K562 (cell line): ENCODE results near the gene OSGIN1. TPM values are rescaled to one million over a fixed set of nuclear protein-coding genes. Genes with fewer than 3 reads are reported as not detected.

Experiments
- FOXK1 ChIP-seq: sonication (generic); formaldehyde crosslinking; IDR thresholded peaks from 2 replicates; pipeline ENCODE4 v1.8.0; 2022; ENCODE audit warnings: missing genetic modification reagents, mild to moderate bottlenecking, borderline replicate concordance
- JUNB ChIP-seq: fragments of 450-650 bp; formaldehyde crosslinking; conservative IDR thresholded peaks from 2 replicates; pipeline ENCODE4 v1.4.0; 2020; ENCODE audit warnings: mild to moderate bottlenecking
- JUND ChIP-seq, 2 experiments: IDR thresholded peaks; 2 replicates in 1 of 2; 3 replicates in 1 of 2; pipeline ENCODE4 v1.6.1; 2011; ENCODE audit warnings: borderline replicate concordance in 2 of 2, low read depth in 2 of 2, low read length in 2 of 2, improper control_type of control experiment in 1 of 2, missing biosample characterization in 1 of 2, missing genetic modification characterization in 1 of 2, missing genetic modification reagents in 1 of 2
- KLF10 ChIP-seq: fragments of 250-450 bp; sonication (Bioruptor Pico); IDR thresholded peaks from 2 replicates; pipeline ENCODE4 v1.6.1; 2021; ENCODE audit warnings: matching md5 sums
- NFIX ChIP-seq: fragments of 250-450 bp; sonication (Bioruptor Pico); IDR thresholded peaks from 2 replicates; pipeline ENCODE4 v1.4.0; 2020; ENCODE audit warnings: low read depth, mild to moderate bottlenecking, moderate library complexity
- POLR2G ChIP-seq: fragments of 200-400 bp; formaldehyde crosslinking; IDR thresholded peaks from 2 replicates; pipeline ENCODE4 v1.6.1; 2017; ENCODE audit warnings: low read depth, mild to moderate bottlenecking, antibody characterized with exemption, low read length, moderate library complexity
- POU5F1 ChIP-seq: fragments of 150-350 bp; IDR thresholded peaks from 2 replicates; pipeline ENCODE4 v1.6.1; 2014; ENCODE audit warnings: borderline replicate concordance, low read length, low read depth, mild to moderate bottlenecking; ENCODE audit not compliant: partially characterized antibody
- RFX1 ChIP-seq: fragments of 450-650 bp; IDR thresholded peaks from 2 replicates; pipeline ENCODE4 v1.6.1; 2016; ENCODE audit warnings: mild to moderate bottlenecking, moderate library complexity
- STAG1 ChIP-seq: sonication (generic); formaldehyde crosslinking; IDR thresholded peaks from 2 replicates; pipeline ENCODE4 v1.5.0; 2020; ENCODE audit warnings: missing genetic modification reagents, borderline replicate concordance
- TSC22D4 ChIP-seq: fragments of 450-650 bp; IDR thresholded peaks from 2 replicates; pipeline ENCODE4 v1.6.1; 2016; ENCODE audit warnings: missing genetic modification characterization, missing biosample characterization, control low read depth
- ZBED1 ChIP-seq: IDR thresholded peaks from 2 replicates; pipeline ENCODE4 v1.6.1; 2014
- ZC3H4 ChIP-seq: sonication (generic); formaldehyde crosslinking; IDR thresholded peaks from 2 replicates; pipeline ENCODE4 v1.9.0; 2021; ENCODE audit warnings: missing genetic modification reagents, borderline replicate concordance
- polyA plus RNA-seq, 8 experiments: library from polyadenylated mRNA; depleted of rRNA in 4 of 8; stranded (reverse) in 5 of 8; unstranded in 3 of 8; fragments of >200 nt; fragmentation: Nextera tagmentation in 2 of 8; fragmentation: Illumina TruSeq in 1 of 8; extraction: Ambion mirVana in 2 of 8; extraction: Trizol in 1 of 8; gene quantifications; 2 replicates each; pipeline versions ENCODE4 v1.2.1 to v1.2.3, GENCODE V29; 2011 to 2014; ENCODE audit warnings: inconsistent platforms in 1 of 8, missing spikeins in 1 of 8
- total RNA-seq, 7 experiments: library from RNA; depleted of rRNA in 6 of 7; stranded (reverse); fragments of >200 nt in 6 of 7; fragmentation: Illumina TruSeq in 2 of 7; extraction: Trizol in 2 of 7; gene quantifications; 2 replicates each; pipeline versions ENCODE4 v1.2.1 to v1.2.3, GENCODE V29; 2011 to 2021; ENCODE audit warnings: low replicate concordance in 1 of 7
- TF ChIP-seq, protein P1 (sequence below): fragments of 450-650 bp; IDR thresholded peaks from 2 replicates; pipeline ENCODE4 v1.6.1; 2016; ENCODE audit warnings: borderline replicate concordance
- TF ChIP-seq, protein P2 (sequence below), 2 experiments: IDR thresholded peaks; 2 replicates each; pipeline ENCODE4 v1.6.1; 2011; ENCODE audit warnings: borderline replicate concordance in 1 of 2, control low read depth in 1 of 2, low read depth in 1 of 2, low read length in 1 of 2, mild to moderate bottlenecking in 1 of 2, mixed read lengths in 1 of 2, moderate library complexity in 1 of 2; ENCODE audit not compliant: insufficient read depth in 1 of 2, insufficient read length in 1 of 2, poor library complexity in 1 of 2, severe bottlenecking in 1 of 2; ENCODE audit errors: extremely low read depth in 1 of 2
- TF ChIP-seq, protein P3 (sequence below): fragments of 250-450 bp; sonication (Bioruptor Pico); IDR thresholded peaks from 2 replicates; pipeline ENCODE4 v1.4.0; 2020

Gene OSGIN1
- total and polyA plus RNA-seq, 9 of the 15 experiments (the other 6 are each of a cell fraction or from before 2014, with no cell fraction given): 0.03 to 3.6 (median 1.6) TPM

GRCh38 chr16:83926726-83927397, 26.2 kb upstream of the OSGIN1 start (continued):
- TF ChIP-seq, protein P1, sequence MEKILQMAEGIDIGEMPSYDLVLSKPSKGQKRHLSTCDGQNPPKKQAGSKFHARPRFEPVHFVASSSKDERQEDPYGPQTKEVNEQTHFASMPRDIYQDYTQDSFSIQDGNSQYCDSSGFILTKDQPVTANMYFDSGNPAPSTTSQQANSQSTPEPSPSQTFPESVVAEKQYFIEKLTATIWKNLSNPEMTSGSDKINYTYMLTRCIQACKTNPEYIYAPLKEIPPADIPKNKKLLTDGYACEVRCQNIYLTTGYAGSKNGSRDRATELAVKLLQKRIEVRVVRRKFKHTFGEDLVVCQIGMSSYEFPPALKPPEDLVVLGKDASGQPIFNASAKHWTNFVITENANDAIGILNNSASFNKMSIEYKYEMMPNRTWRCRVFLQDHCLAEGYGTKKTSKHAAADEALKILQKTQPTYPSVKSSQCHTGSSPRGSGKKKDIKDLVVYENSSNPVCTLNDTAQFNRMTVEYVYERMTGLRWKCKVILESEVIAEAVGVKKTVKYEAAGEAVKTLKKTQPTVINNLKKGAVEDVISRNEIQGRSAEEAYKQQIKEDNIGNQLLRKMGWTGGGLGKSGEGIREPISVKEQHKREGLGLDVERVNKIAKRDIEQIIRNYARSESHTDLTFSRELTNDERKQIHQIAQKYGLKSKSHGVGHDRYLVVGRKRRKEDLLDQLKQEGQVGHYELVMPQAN: no peak
- no peak for TF ChIP-seq POU5F1
- TF ChIP-seq FOXK1 (CRISPR knock-in tag): no peak
- TF ChIP-seq NFIX: no peak
- TF ChIP-seq TSC22D4 (tag): no peak
- no peak for TF ChIP-seq KLF10
- 0 out of 2 replicates have a peak, but pooled peaks have one; percentile 18 for TF ChIP-seq POLR2G
- 0 out of 2 replicates have a peak, but pooled peaks have one; percentile 53 for TF ChIP-seq ZBED1
- no peak for TF ChIP-seq JUNB (CRISPR knock-in tag)
- no peak for TF ChIP-seq RFX1
- TF ChIP-seq, protein P2, sequence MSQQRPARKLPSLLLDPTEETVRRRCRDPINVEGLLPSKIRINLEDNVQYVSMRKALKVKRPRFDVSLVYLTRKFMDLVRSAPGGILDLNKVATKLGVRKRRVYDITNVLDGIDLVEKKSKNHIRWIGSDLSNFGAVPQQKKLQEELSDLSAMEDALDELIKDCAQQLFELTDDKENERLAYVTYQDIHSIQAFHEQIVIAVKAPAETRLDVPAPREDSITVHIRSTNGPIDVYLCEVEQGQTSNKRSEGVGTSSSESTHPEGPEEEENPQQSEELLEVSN (IDR thresholded peaks at IDR 0.05; ENCODE audit: borderline replicate concordance in 1 of 2, extremely low read depth in 1 of 2, insufficient read depth in 1 of 2, insufficient read length in 1 of 2, low read depth in 1 of 2, low read length in 1 of 2, poor library complexity in 1 of 2, severe bottlenecking in 1 of 2): peak in 1 of 2 experiments; percentile 16
- TF ChIP-seq JUND (IDR thresholded peaks at IDR 0.05; ENCODE audit: borderline replicate concordance, low read depth, low read length): peak; percentile 51; the same call in 1 of the 2 replicates
- TF ChIP-seq JUND (tag; IDR thresholded peaks at IDR 0.05; ENCODE audit: borderline replicate concordance, low read depth, low read length): no peak; the same call in 2 of the 3 replicates
- no peak for TF ChIP-seq ZC3H4 (CRISPR knock-in tag)
- TF ChIP-seq STAG1 (CRISPR knock-in tag): no peak; the same call in 1 of the 2 replicates
- TF ChIP-seq, protein P3, sequence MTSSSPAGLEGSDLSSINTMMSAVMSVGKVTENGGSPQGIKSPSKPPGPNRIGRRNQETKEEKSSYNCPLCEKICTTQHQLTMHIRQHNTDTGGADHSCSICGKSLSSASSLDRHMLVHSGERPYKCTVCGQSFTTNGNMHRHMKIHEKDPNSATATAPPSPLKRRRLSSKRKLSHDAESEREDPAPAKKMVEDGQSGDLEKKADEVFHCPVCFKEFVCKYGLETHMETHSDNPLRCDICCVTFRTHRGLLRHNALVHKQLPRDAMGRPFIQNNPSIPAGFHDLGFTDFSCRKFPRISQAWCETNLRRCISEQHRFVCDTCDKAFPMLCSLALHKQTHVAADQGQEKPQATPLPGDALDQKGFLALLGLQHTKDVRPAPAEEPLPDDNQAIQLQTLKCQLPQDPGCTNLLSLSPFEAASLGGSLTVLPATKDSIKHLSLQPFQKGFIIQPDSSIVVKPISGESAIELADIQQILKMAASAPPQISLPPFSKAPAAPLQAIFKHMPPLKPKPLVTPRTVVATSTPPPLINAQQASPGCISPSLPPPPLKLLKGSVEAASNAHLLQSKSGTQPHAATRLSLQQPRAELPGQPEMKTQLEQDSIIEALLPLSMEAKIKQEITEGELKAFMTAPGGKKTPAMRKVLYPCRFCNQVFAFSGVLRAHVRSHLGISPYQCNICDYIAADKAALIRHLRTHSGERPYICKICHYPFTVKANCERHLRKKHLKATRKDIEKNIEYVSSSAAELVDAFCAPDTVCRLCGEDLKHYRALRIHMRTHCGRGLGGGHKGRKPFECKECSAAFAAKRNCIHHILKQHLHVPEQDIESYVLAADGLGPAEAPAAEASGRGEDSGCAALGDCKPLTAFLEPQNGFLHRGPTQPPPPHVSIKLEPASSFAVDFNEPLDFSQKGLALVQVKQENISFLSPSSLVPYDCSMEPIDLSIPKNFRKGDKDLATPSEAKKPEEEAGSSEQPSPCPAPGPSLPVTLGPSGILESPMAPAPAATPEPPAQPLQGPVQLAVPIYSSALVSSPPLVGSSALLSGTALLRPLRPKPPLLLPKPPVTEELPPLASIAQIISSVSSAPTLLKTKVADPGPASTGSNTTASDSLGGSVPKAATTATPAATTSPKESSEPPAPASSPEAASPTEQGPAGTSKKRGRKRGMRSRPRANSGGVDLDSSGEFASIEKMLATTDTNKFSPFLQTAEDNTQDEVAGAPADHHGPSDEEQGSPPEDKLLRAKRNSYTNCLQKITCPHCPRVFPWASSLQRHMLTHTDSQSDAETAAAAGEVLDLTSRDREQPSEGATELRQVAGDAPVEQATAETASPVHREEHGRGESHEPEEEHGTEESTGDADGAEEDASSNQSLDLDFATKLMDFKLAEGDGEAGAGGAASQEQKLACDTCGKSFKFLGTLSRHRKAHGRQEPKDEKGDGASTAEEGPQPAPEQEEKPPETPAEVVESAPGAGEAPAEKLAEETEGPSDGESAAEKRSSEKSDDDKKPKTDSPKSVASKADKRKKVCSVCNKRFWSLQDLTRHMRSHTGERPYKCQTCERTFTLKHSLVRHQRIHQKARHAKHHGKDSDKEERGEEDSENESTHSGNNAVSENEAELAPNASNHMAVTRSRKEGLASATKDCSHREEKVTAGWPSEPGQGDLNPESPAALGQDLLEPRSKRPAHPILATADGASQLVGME (CRISPR knock-in tag): no peak
